ENCODE results near the gene ARHGAP15. TPM values are rescaled to one million over a fixed set of nuclear protein-coding genes. Genes with fewer than 3 reads are reported as not detected.

The ARHGAP15 gene
- polyA plus RNA-seq, 2 of the 4 experiments (the other 2 are of a cell fraction): 0.34 TPM; not detected in 1

DNA sequence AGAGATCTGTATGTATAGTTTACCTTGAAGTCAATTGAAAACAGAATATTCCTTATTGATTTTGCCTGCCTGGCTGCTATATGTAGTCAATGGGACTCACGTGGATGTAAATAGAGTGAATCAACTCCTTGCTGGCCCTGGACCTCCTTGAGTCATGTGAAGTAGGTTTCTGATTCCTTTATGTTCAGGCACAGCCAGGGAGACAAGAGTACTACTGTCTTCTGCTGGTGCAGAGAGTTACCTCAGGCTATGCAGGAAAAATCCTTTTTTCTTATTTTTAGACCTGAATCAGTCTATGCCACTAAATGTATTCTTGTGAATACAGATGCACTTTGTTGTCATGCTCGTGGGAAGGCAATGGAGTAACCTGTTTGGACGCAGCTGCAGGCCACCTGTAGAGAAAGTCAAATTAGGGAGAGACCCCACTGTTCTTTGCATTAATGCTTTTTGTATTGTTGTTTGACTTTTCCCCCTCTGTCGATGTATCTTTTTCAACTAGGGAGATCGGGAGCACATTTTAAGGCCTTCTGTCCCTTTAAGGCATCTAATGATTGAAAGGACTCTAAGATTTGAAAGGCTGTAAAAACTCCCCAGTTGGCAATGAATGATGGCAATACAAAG lies 473.9 kb downstream of the ARHGAP15 start (continued):
- TF ChIP-seq, protein P1, sequence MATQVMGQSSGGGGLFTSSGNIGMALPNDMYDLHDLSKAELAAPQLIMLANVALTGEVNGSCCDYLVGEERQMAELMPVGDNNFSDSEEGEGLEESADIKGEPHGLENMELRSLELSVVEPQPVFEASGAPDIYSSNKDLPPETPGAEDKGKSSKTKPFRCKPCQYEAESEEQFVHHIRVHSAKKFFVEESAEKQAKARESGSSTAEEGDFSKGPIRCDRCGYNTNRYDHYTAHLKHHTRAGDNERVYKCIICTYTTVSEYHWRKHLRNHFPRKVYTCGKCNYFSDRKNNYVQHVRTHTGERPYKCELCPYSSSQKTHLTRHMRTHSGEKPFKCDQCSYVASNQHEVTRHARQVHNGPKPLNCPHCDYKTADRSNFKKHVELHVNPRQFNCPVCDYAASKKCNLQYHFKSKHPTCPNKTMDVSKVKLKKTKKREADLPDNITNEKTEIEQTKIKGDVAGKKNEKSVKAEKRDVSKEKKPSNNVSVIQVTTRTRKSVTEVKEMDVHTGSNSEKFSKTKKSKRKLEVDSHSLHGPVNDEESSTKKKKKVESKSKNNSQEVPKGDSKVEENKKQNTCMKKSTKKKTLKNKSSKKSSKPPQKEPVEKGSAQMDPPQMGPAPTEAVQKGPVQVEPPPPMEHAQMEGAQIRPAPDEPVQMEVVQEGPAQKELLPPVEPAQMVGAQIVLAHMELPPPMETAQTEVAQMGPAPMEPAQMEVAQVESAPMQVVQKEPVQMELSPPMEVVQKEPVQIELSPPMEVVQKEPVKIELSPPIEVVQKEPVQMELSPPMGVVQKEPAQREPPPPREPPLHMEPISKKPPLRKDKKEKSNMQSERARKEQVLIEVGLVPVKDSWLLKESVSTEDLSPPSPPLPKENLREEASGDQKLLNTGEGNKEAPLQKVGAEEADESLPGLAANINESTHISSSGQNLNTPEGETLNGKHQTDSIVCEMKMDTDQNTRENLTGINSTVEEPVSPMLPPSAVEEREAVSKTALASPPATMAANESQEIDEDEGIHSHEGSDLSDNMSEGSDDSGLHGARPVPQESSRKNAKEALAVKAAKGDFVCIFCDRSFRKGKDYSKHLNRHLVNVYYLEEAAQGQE (IDR thresholded peaks at IDR 0.05): no peak

DNA sequence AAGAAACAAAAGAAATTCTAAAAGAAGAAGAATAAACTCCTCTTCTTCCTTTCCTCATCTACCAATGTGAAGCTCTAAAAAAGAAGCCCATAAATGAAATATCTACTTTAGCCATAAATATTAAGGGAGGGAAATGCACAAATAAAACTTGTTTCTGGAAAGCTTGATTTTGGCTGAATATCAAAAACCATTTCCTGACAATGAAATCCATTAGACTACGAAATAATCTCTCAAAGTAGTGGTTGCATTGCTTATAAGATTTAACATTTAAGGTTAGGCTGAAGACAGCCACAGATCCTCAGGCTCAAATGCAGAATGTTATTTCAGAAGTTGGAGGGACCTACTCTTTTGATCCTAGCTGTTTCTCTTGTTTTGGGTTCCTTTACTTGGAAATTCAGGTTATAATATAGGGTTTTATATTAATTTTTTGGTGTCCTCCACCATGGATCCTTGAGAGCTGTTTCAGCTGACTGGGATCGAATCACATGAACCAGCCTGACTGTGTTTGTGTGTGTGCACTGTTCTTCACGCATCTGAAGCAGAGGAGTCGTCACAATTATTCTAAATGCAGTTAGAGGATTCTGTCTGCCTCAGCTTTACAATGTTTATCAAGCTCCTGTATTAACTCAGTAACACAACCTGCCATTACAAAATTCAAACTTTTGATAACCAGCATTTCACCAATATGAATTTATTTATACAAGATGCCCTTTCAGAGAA lies 474.8 kb downstream of the ARHGAP15 start:
- no peaks in the 10 kb centered on the region for H3K4me1 ChIP-seq
- no peak for DNase-seq (ENCODE audit: low read depth in 1 of 2, low spot score in 1 of 2)
- no peak for ATAC-seq
- no peak overlapping the region for H3K4me3 ChIP-seq
- ChIA-PET POLR2A (no interaction called here), CTCF (interaction anchor here (0.8 kb wide), 1 partner anchor 22 kb away, joined by 3 read pairs; no protein-coding TSS in a partner anchor)
- no peak for FAIRE-seq
- 27% methylated on average over 4 of the region's 4 CpGs for WGBS (ENCODE audit: missing lambda C conversion rate)
- H3K27ac ChIP-seq: no peak overlapping the region
- no peak overlapping the region for H3K4me2 ChIP-seq
- H3K9me3 ChIP-seq: no peaks in the 10 kb centered on the region
- TF ChIP-seq EP300 (IDR thresholded peaks at IDR 0.05) (no peak), HDAC2 (IDR thresholded peaks at IDR 0.05) (no peak), MAZ (IDR thresholded peaks at IDR 0.05; ENCODE audit: borderline replicate concordance, low read depth, low read length) (no peak), TFCP2L1 (CRISPR knock-in tag; IDR thresholded peaks at IDR 0.05) (no peak), FOSL2 (IDR thresholded peaks at IDR 0.05) (no peak), FOSL2 (CRISPR knock-in tag; IDR thresholded peaks at IDR 0.05) (no peak), JUN (IDR thresholded peaks at IDR 0.05) (no peak), KDM1A (IDR thresholded peaks at IDR 0.05; ENCODE audit: low read depth) (no peak), MYC (IDR thresholded peaks at IDR 0.05; ENCODE audit: borderline replicate concordance, low read length) (no peak), ZNF302 (CRISPR knock-in tag; IDR thresholded peaks at IDR 0.05) (no peak), ESRRA (IDR thresholded peaks at IDR 0.05; ENCODE audit: borderline replicate concordance, low read length) (no peak), GATA3 (IDR thresholded peaks at IDR 0.05; ENCODE audit: borderline replicate concordance) (no peak), POLR2AphosphoS2 (conservative IDR thresholded peaks at IDR 0.05; ENCODE audit: low read length) (no peak), HOXA7 (CRISPR knock-in tag; IDR thresholded peaks at IDR 0.05) (no peak), CEBPB (IDR thresholded peaks at IDR 0.05) (no peak)

DNA sequence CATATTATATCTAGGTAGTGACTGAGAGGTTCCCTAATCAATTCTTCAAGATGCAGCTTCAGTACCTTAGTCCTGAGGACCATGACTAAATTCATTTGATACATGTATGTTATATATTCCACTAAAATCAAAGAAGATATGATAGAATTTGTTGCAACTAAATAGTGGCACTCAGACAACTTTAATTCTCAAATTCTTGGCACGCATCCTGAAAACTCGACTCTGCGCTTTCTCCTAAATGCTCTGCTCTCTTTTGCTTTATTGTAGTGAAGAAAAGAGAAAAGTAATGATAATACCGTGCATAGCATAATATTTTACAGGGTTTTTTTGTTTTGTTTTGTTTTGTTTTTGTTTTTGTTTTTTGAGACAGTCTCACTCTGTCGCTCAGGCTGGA lies 475.3 kb downstream of the ARHGAP15 start:
- Histone ChIP-seq H3K4me3 (no peak overlapping the region), H3K27ac (no peak overlapping the region), H3K4me2 (no peak overlapping the region), H3K9me3 (no peaks in the 10 kb centered on the region), H3K4me1 (no peaks in the 10 kb centered on the region)
- DNase-seq (ENCODE audit: low read depth in 1 of 2, low spot score in 1 of 2): no peak
- ChIA-PET POLR2A (no interaction called here), CTCF (no interaction called here)
- no peak for FAIRE-seq
- TF ChIP-seq HEYL (CRISPR knock-in tag; IDR thresholded peaks at IDR 0.05) (no peak), SMC3 (IDR thresholded peaks at IDR 0.05) (no peak), EHF (CRISPR knock-in tag; IDR thresholded peaks at IDR 0.05) (no peak), CBX8 (IDR thresholded peaks at IDR 0.05) (no peak), ESRRA (IDR thresholded peaks at IDR 0.05; ENCODE audit: borderline replicate concordance, low read length) (no peak), EHMT2 (IDR thresholded peaks at IDR 0.05; ENCODE audit: low read depth) (no peak), POLR2AphosphoS2 (conservative IDR thresholded peaks at IDR 0.05; ENCODE audit: low read length) (no peak), ZFP36 (IDR thresholded peaks at IDR 0.05; ENCODE audit: borderline replicate concordance, partially characterized antibody) (no peak), SREBF2 (IDR thresholded peaks at IDR 0.05) (no peak), KDM5A (IDR thresholded peaks at IDR 0.05) (no peak), FOXS1 (CRISPR knock-in tag; IDR thresholded peaks at IDR 0.05) (no peak), NPAS2 (CRISPR knock-in tag; IDR thresholded peaks at IDR 0.05; ENCODE audit: borderline replicate concordance) (no peak), RCOR1 (IDR thresholded peaks at IDR 0.05; ENCODE audit: low read depth, low read length) (no peak), NFE2L2 (conservative IDR thresholded peaks at IDR 0.05; ENCODE audit: low read length) (no peak), RNF2 (IDR thresholded peaks at IDR 0.05; ENCODE audit: borderline replicate concordance, low read depth) (no peak), FOSL2 (IDR thresholded peaks at IDR 0.05) (no peak), FOSL2 (CRISPR knock-in tag; IDR thresholded peaks at IDR 0.05) (no peak)
- TF ChIP-seq, protein P2, sequence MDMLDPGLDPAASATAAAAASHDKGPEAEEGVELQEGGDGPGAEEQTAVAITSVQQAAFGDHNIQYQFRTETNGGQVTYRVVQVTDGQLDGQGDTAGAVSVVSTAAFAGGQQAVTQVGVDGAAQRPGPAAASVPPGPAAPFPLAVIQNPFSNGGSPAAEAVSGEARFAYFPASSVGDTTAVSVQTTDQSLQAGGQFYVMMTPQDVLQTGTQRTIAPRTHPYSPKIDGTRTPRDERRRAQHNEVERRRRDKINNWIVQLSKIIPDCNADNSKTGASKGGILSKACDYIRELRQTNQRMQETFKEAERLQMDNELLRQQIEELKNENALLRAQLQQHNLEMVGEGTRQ (IDR thresholded peaks at IDR 0.05): no peak
- TF ChIP-seq, protein P3, sequence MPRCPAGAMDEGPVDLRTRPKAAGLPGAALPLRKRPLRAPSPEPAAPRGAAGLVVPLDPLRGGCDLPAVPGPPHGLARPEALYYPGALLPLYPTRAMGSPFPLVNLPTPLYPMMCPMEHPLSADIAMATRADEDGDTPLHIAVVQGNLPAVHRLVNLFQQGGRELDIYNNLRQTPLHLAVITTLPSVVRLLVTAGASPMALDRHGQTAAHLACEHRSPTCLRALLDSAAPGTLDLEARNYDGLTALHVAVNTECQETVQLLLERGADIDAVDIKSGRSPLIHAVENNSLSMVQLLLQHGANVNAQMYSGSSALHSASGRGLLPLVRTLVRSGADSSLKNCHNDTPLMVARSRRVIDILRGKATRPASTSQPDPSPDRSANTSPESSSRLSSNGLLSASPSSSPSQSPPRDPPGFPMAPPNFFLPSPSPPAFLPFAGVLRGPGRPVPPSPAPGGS (IDR thresholded peaks at IDR 0.05): no peak
- no peak for ATAC-seq
- 70% methylated on average over 5 of the region's 5 CpGs for WGBS (ENCODE audit: missing lambda C conversion rate)

Measured in A549 (cell line).